ENCODE data around the gene CASP5. TPM values are rescaled to one million over a fixed set of nuclear protein-coding genes. Genes with fewer than 3 reads are reported as not detected.
"Not testable (repeated sequence)": the region's sequence is repeated elsewhere in the genome, so short reads cannot be mapped to it uniquely, and the experiment has no call there.

Gene CASP5
- not detected for polyA plus RNA-seq (ENCODE audit: insufficient read length in 4 of 4)

- DNase-seq (ENCODE audit: low read depth in 4 of 4, low spot score in 2 of 4) = no peak
These were observed at the start of gene CASP5 for GRCh38 chr11:105023003-105023402. Gene CASP5, minus strand, starts transcription at chr11:105023168. Its CDS starts 32 bp downstream, at chr11:105023136.

GRCh38 chr11:105072080-105072479 is 49.1 kb upstream of the CASP5 start:
- not testable (repeated sequence) for DNase-seq (ENCODE audit: low read depth in 4 of 4, low spot score in 2 of 4)

GRCh38 chr11:105071089-105071732 is 48.2 kb upstream of the CASP5 start:
- no peak for DNase-seq (ENCODE audit: low read depth in 4 of 4, low spot score in 2 of 4)

GRCh38 chr11:105070306-105070705 is 47.3 kb upstream of the CASP5 start:
- DNase-seq (ENCODE audit: low read depth in 4 of 4, low spot score in 2 of 4) = no peak

GRCh38 chr11:105069749-105070148 is 46.8 kb upstream of the CASP5 start:
- DNase-seq (ENCODE audit: low read depth in 4 of 4, low spot score in 2 of 4) = not testable (repeated sequence)

- DNase-seq (ENCODE audit: low read depth in 4 of 4, low spot score in 2 of 4) = not testable (repeated sequence)
These were observed 40.4 kb upstream of the CASP5 start for GRCh38 chr11:105063245-105063941.

GRCh38 chr11:105057432-105057831 is 34.5 kb upstream of the CASP5 start:
- no peak for DNase-seq (ENCODE audit: low read depth in 4 of 4, low spot score in 2 of 4)

- no peak for DNase-seq (ENCODE audit: low read depth in 4 of 4, low spot score in 2 of 4)
These were observed 33.5 kb upstream of the CASP5 start for GRCh38 chr11:105056446-105056845.

- no peak for DNase-seq (ENCODE audit: low read depth in 4 of 4, low spot score in 2 of 4)
These were observed 31.9 kb upstream of the CASP5 start for GRCh38 chr11:105054723-105055493.

- DNase-seq (ENCODE audit: low read depth in 4 of 4, low spot score in 2 of 4) = no peak
These were observed 29.5 kb upstream of the CASP5 start for GRCh38 chr11:105052487-105052886.

GRCh38 chr11:105051559-105051958 is 28.6 kb upstream of the CASP5 start:
- DNase-seq (ENCODE audit: low read depth in 4 of 4, low spot score in 2 of 4) = no peak

GRCh38 chr11:105049481-105049880 is 26.5 kb upstream of the CASP5 start:
- no peak for DNase-seq (ENCODE audit: low read depth in 4 of 4, low spot score in 2 of 4)

- no peak for DNase-seq (ENCODE audit: low read depth in 4 of 4, low spot score in 2 of 4)
These were observed 24.1 kb upstream of the CASP5 start for GRCh38 chr11:105046898-105047579.

GRCh38 chr11:105045676-105046296 is 22.8 kb upstream of the CASP5 start:
- no peak for DNase-seq (ENCODE audit: low read depth in 4 of 4, low spot score in 2 of 4)

- not testable (repeated sequence) for DNase-seq (ENCODE audit: low read depth in 4 of 4, low spot score in 2 of 4)
These were observed 21.9 kb upstream of the CASP5 start, which contains the start of gene CARD16 for GRCh38 chr11:105044557-105045524. Gene CARD16, minus strand, starts transcription at chr11:105045335. Its CDS starts 38 bp downstream, at chr11:105045297.

GRCh38 chr11:105042178-105042577 is 19.2 kb upstream of the CASP5 start:
- DNase-seq (ENCODE audit: low read depth in 4 of 4, low spot score in 2 of 4) = no peak

GRCh38 chr11:105040703-105041102 is 17.7 kb upstream of the CASP5 start:
- DNase-seq (ENCODE audit: low read depth in 4 of 4, low spot score in 2 of 4) = no peak

- DNase-seq (ENCODE audit: low read depth in 4 of 4, low spot score in 2 of 4) = no peak
These were observed 12.0 kb upstream of the CASP5 start, which contains the start of gene CASP1 for GRCh38 chr11:105034813-105035620. Gene CASP1, minus strand, starts transcription at chr11:105035144. Its CDS starts 31 bp downstream, at chr11:105035113.

Measured in left renal cortex interstitium (tissue), 4 donors.